Natural killer cell treated with Interleukin-12 subunit alpha and Interleukin-12 subunit beta and Interleukin-15 and Interleukin-18, amount 100 ng/mL, for 72 hours (primary cell): ENCODE measurements around the gene BPGM. TPM values are rescaled to one million over a fixed set of nuclear protein-coding genes. Genes with fewer than 3 reads are reported as not detected.

Experiments used
- ATAC-seq, 2 donors: fragments of 150-1000 bp; cut with Tn5 transposase in 1 of 2; sonication (Bioruptor Pico), chemical (Tn5 transposase) in 1 of 2; 2 replicates each; pipeline ENCODE4 v1.10.0; 2021
- DNase-seq: peaks from one replicate; pipeline ENCODE4 v3.0.0; 2022; ENCODE audit warnings: low spot score
- H3K27ac Mint-ChIP-seq, 2 donors: 1 replicate in 1 of 2; 2 replicates in 1 of 2; pipeline ENCODE4 v1.8.0; 2022; ENCODE audit warnings: mixed read lengths in 2 of 2, mild to moderate bottlenecking in 1 of 2, moderate library complexity in 1 of 2
- H3K27me3 Mint-ChIP-seq, 2 donors: 1 replicate in 1 of 2; 2 replicates in 1 of 2; pipeline ENCODE4 v1.8.0; 2022; ENCODE audit warnings: mixed read lengths in 2 of 2
- H3K36me3 Mint-ChIP-seq: one replicate; pipeline ENCODE4 v1.8.0; 2022; ENCODE audit warnings: mixed read lengths
- H3K4me1 Mint-ChIP-seq, 2 donors: 1 replicate in 1 of 2; 2 replicates in 1 of 2; pipeline ENCODE4 v1.8.0; 2022; ENCODE audit warnings: low read depth in 2 of 2, mixed read lengths in 2 of 2, mild to moderate bottlenecking in 1 of 2
- H3K4me3 Mint-ChIP-seq: one replicate; pipeline ENCODE4 v1.8.0; 2022; ENCODE audit warnings: mixed read lengths
- H3K9me3 Mint-ChIP-seq: 2 replicates; pipeline ENCODE4 v1.8.0; 2022; ENCODE audit warnings: mixed read lengths
- total RNA-seq, 2 donors: library from RNA; stranded (reverse); gene quantifications; one replicate each; pipeline ENCODE4 v1.2.3, GENCODE V29; 2022

The BPGM gene
- total RNA-seq: 10 to 100 TPM; 30.2 to 68.1 TPM

DNA sequence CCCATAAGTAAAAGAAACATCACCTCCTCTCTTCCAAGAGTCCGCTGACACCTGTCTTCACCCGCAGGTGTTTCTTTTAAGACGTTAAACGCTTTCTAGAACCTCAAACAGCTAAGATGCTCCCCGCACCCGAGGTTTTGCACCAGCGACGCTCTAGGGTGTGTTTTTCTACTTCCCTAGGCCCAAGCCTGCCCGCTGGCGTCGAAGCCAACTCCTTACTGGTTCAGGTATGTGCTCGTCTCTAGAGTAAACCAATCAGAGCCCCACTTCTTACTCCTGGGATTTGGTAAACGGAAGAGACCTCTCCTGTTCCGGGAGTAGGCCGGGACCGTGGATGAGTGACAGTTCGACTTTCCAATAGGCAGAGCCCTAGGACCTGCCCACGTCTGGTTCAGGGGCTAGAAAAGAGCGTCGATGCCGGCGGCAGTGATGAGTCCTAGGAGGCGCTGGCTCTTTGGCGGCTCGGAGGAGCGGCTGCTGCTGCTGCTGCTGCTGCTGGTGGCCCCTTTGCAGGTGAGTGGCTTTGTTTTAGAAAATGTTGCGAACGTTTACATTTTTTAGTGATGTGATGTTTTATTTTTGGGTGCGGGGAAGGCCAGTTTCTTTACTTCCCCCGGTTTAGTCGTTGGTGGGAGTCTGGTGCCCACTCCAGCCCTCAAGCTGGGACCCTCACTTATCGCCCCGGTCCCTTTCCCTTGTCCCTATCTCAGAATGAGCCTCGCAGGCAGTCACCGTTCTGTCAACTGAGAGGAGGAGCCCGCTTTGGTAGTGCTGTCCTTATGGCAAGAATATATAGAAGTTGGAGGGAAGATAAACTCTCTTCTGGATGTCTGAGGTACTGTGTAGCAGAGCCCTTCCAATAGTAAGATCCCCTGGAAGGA is at the start of gene BPGM:
TSS of gene BPGM (plus strand) at position 429 of the 881 bp plus-strand sequence. CDS start 14,655 bp downstream, outside the sequence.
- ATAC-seq: peak; percentile 100
- Mint-ChIP-seq H3K4me1 (peaks cover 38 to 44% of the 10 kb centered on the region in 2 donors), H3K36me3 (peaks cover 13% of the 10 kb centered on the region), H3K27ac (no peak within 1 kb of the TSS), H3K27me3 (no peaks in the 10 kb centered on the region), H3K4me3 (no peak within 1 kb of the TSS), H3K9me3 (peaks cover 4% of the 10 kb centered on the region)
- DNase-seq: peak; percentile 98

- no peak overlapping the region for H3K4me3 Mint-ChIP-seq
- H3K27ac Mint-ChIP-seq: no peak overlapping the region
- no peak for ATAC-seq
- H3K4me1 Mint-ChIP-seq: no peaks in the 10 kb centered on the region
- no peak for DNase-seq
- H3K36me3 Mint-ChIP-seq: peaks cover 7% of the 10 kb centered on the region
- peaks cover 26 to 38% of the 10 kb centered on the region in 2 donors for H3K27me3 Mint-ChIP-seq
- H3K9me3 Mint-ChIP-seq: no peaks in the 10 kb centered on the region
These were observed 47.3 kb upstream of the BPGM start for GRCh38 chr7:134599371-134599770.

- Mint-ChIP-seq H3K4me1 (peaks cover 2 to 3% of the 10 kb centered on the region in 2 donors), H3K9me3 (no peaks in the 10 kb centered on the region), H3K27ac (no peak overlapping the region), H3K4me3 (no peak overlapping the region), H3K36me3 (peaks cover 7% of the 10 kb centered on the region), H3K27me3 (peaks cover 31 to 46% of the 10 kb centered on the region in 2 donors)
- no peak for ATAC-seq
- no peak for DNase-seq
These were observed 45.2 kb upstream of the BPGM start for GRCh38 chr7:134601459-134601858.

DNA sequence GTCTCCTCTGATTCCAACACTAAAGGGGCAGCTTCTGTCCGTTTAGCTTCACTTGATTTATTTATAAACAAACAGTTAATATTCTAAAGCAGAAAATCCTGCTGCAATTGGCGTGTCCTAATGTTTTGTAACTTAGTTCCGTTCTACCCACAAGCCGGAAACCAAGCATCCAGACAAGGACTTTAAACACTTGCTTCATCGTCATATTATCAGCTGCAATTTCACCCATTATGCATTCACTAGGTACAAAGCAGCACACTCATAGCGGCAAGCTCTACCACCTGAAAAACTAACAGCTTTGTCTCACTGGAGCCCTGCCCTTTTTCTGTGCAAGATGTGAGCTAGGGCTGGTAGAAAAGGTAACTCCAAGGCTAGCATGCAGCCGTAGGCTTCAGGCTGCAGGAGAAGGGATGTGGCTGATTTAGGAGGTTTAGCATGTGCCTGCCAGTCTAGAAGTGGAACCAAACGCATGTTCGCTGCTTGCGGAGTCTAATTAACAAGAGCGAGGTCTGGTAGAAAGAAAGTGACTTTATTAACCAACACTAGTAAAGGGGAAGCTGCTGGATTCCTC is 43.7 kb upstream of the BPGM start:
- Mint-ChIP-seq H3K27me3 (peaks cover 29 to 35% of the 10 kb centered on the region in 2 donors), H3K4me1 (peaks cover 3 to 6% of the 10 kb centered on the region in 2 donors), H3K4me3 (no peak overlapping the region), H3K27ac (no peak overlapping the region), H3K36me3 (peaks cover 7% of the 10 kb centered on the region), H3K9me3 (no peaks in the 10 kb centered on the region)
- ATAC-seq (no peak), DNase-seq (no peak)

GRCh38 chr7:134605978-134606923 is 40.4 kb upstream of the BPGM start:
- ATAC-seq: peak; percentile 81 to 87
- H3K36me3 Mint-ChIP-seq: no peaks in the 10 kb centered on the region
- H3K27ac Mint-ChIP-seq: no peak overlapping the region

GRCh38 chr7:134611611-134612151 is 35.0 kb upstream of the BPGM start:
- Mint-ChIP-seq H3K27me3 (peaks cover 22 to 34% of the 10 kb centered on the region in 2 donors), H3K9me3 (no peaks in the 10 kb centered on the region), H3K27ac (no peak overlapping the region), H3K4me1 (peaks cover 0 to 10% of the 10 kb centered on the region in 2 donors), H3K4me3 (no peak overlapping the region), H3K36me3 (no peaks in the 10 kb centered on the region)
- no peak for ATAC-seq
- no peak for DNase-seq

More at GRCh38 chr7:134605978-134606923, 40.4 kb upstream of the BPGM start:
- Mint-ChIP-seq H3K27me3 (peaks cover 32 to 34% of the 10 kb centered on the region in 2 donors), H3K9me3 (no peaks in the 10 kb centered on the region), H3K4me3 (peak overlapping the region; percentile 23), H3K4me1 (peaks cover 3 to 6% of the 10 kb centered on the region in 2 donors)
- no peak for DNase-seq

DNA sequence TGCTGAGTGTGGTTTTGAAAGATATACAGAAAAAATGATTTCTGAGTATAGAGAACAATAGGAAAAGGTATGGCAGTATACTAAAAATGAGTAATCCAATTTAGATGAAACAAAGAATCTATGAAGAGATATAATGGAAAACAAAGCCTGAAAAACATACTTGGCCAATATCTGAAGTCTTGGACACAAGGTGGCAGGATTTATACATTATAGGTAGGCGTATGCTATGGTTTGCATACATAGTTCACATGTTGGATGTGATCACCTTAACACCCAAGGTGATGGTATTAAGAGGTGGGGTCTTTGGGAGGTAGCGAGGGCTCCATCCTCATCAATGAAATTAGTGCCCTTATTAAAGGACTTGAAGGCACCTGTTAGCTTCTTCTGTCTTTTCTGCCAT is 34.5 kb upstream of the BPGM start:
- no peaks in the 10 kb centered on the region for H3K9me3 Mint-ChIP-seq
- peaks cover 0 to 9% of the 10 kb centered on the region in 2 donors for H3K4me1 Mint-ChIP-seq
- no peak for DNase-seq
- peaks cover 25 to 38% of the 10 kb centered on the region in 2 donors for H3K27me3 Mint-ChIP-seq
- no peak overlapping the region for H3K4me3 Mint-ChIP-seq
- H3K27ac Mint-ChIP-seq: no peak overlapping the region
- no peaks in the 10 kb centered on the region for H3K36me3 Mint-ChIP-seq
- ATAC-seq: no peak

GRCh38 chr7:134613623-134614347 is 32.9 kb upstream of the BPGM start:
- Mint-ChIP-seq H3K4me3 (peak overlapping the region; percentile 16), H3K36me3 (no peaks in the 10 kb centered on the region), H3K4me1 (peaks cover 0 to 9% of the 10 kb centered on the region in 2 donors), H3K9me3 (no peaks in the 10 kb centered on the region), H3K27me3 (peaks cover 23 to 39% of the 10 kb centered on the region in 2 donors), H3K27ac (no peak overlapping the region)
- DNase-seq (no peak), ATAC-seq (peak; percentile 28 to 60)

GRCh38 chr7:134616611-134617010 is 30.0 kb upstream of the BPGM start:
- H3K9me3 Mint-ChIP-seq: no peaks in the 10 kb centered on the region
- peaks cover 0 to 9% of the 10 kb centered on the region in 2 donors for H3K4me1 Mint-ChIP-seq
- H3K27me3 Mint-ChIP-seq: peaks cover 22 to 42% of the 10 kb centered on the region in 2 donors
- no peaks in the 10 kb centered on the region for H3K36me3 Mint-ChIP-seq
- DNase-seq: no peak
- H3K4me3 Mint-ChIP-seq: no peak overlapping the region
- no peak for ATAC-seq
- no peak overlapping the region for H3K27ac Mint-ChIP-seq

- no peaks in the 10 kb centered on the region for H3K36me3 Mint-ChIP-seq
- H3K4me3 Mint-ChIP-seq: no peak overlapping the region
- H3K9me3 Mint-ChIP-seq: no peaks in the 10 kb centered on the region
- DNase-seq: no peak
- peaks cover 0 to 5% of the 10 kb centered on the region in 2 donors for H3K4me1 Mint-ChIP-seq
- ATAC-seq: no peak
- H3K27me3 Mint-ChIP-seq: peaks cover 31 to 55% of the 10 kb centered on the region in 2 donors
- H3K27ac Mint-ChIP-seq: no peak overlapping the region
These were observed 27.7 kb upstream of the BPGM start for GRCh38 chr7:134618756-134619530.

DNA sequence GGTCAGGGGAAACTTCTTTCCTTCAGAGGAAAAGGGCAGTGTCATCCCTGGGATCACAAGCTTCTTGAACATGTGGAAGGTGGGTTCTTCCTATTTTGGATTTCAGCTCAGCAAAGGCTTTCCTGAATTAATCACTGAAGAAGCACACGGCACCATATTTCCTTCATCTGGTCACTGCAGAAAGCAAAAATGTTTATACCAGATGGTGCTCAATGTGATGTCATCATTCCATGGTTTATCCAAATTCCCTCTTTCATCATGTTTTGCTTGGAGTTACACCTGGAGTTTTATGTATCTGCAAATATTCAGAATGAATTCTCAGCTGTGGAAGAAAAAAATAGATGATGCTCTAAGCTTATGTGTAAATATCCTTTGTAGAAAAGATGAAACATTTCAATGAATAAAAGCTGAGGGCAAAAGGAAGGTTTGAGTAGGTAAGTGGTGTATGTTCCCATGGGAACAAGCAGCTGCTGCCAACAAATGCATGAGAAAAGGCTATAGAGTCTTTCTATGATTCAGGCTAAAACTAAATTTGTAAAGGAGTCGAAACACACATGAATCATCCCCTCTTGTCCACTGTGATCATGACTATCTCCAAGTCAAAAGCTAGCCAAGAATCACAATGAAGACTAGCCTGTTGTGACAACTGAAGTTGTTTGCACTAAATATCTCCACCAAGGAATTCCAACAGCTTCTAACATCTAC is 26.9 kb upstream of the BPGM start:
- DNase-seq (no peak), ATAC-seq (no peak)
- Mint-ChIP-seq H3K4me3 (no peak overlapping the region), H3K27me3 (peaks cover 34 to 60% of the 10 kb centered on the region in 2 donors), H3K36me3 (no peaks in the 10 kb centered on the region), H3K4me1 (no peaks in the 10 kb centered on the region), H3K9me3 (no peaks in the 10 kb centered on the region), H3K27ac (no peak overlapping the region)
